COLO668 (cell line): ENCODE results near the gene KCNJ13.

Source experiments
- DNase-seq: peaks from one replicate; lab custom pipeline; 2025; ENCODE audit not compliant: unreplicated experiment; lab: John Stamatoyannopoulos, UW

Gene KCNJ13

DNA sequence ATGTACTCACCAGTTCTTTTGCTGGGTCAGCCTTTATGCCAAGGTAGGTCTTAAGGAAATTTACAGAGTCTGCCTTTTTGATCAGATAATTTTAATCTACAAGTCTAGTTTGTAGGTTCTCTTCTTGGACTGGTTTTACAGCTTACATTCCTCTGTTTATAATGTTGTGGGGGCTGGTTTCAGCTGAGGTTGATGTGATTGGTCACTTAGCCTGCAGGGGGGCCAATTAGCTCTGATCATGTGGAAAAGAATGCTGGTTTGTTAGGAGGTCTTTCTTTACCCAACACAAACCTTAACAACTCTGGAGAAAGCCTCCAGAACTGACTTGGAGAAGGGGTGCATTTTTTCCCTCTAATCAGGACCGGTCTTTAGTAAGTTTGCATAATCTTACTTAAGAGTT, at the start of gene KCNJ13:
Gene KCNJ13 (minus strand): TSS at position 131 of the 400 bp plus-strand sequence. CDS start 5,203 bp downstream, outside the sequence.
- no peak for DNase-seq

- DNase-seq, result no peak
Measured at GRCh38 chr2:232817756-232818155, 41.4 kb upstream of the KCNJ13 start.

DNA sequence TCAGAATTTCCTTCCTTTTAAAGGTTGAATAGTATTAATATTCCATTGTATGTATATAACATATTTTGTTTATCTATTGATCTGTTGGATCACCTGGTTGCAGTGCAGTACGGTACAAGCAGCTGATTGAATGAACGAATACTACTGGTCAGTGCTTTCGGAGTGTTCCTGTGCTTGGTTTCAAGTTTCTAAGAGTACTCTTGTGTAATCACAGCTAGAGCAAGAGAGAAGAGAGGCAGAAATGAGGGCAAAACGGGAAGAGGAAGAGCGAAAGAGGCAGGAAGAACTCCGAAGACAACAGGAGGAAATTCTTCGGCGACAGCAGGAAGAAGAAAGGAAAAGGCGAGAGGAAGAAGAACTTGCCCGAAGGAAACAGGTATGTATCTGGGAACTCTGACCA, 40.3 kb upstream of the KCNJ13 start:
- no peak for DNase-seq

- no peak for DNase-seq
Measured at GRCh38 chr2:232815569-232815968, 39.2 kb upstream of the KCNJ13 start.

DNA sequence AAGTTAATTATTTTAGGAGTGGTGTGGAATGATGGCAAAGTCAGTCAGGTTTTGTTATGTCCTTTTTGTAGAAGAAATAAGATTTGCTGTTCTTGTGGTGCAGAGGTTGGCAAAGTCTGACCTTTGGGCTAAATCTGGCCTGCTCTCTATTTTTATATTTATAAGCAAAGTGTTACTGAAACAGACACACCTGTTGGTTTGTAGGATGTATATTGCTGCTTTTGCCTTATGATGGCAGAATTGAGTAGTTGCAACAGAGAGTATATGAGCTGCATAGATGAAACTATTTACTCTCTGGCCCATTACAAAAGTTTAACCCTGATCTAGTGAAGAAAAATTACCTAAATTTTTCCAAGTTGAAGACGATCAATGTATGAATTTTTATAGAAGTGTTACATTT, 34.1 kb upstream of the KCNJ13 start:
- no peak for DNase-seq

DNA sequence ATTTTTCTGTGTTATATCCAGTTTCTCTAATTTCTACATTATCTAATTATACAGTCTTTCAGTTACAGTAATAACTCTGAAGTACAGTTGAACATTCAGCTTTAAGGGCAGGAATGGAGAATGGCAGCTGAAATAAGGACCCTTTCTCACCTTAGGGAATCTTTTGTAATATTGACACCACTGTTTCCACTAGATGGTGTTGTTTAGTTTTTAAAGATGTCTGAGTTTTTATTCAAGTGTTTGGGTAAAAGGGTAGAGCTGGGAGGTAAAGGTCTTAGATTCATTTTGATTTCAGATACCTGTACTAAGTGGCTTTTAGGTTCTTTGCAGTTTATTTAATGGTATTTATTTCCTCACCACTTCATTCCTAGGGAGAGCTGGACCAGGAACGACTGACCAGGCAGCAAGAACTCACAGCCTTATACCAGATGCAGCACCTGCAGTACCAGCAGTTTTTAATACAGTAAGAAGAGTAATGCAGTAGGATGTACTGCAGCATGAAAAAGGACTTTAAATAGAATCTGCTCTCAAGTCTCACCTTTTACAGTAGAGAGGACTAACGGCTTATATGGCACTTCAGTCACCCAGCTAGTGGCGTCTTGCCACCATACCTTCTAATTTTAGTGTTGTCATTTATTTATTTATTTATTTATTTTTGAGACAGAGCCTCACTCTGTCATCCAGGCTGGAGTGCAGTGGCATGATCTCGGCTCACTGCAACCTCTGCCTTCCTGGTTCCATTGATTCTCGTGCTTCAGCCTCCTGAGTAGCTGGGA, 33.2 kb upstream of the KCNJ13 start:
- DNase-seq, result no peak

DNA sequence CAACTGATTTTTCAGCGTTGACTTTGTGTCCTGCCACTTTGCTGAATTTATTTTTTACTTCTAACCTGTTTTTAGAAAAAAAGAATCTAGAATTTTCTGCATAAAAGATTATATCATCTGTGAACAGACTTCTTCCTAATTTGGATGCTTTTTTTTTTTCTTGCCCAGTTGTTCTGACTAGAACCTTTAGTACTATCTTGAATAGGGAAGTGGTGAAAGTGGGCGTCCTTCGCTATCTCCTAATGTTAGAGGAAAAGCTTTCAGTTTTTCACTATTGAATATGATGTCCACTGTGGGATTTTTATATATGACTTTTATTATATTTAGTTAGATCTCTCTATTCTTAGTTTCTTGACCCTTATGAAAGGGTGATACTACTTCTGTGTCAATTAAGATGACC, 25.7 kb upstream of the KCNJ13 start:
- no peak for DNase-seq

DNA sequence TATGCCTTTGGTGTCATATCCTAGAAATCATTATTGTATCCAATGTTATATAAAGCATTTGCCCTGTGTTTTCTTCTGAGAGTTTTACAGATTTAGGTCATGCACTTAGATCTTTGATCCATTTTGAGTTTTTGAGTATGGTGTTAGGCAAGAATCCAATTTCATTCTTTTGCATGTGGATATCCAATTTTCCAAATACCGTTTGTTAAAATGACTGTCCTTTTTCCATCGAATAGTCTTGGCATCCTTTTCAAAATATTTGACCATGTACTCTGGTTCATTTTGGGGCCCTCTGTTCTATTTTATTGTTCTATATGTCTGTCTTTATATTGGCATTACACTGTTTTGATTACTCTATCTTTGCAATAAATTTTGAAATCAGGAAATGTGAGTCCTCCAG, 23.8 kb upstream of the KCNJ13 start:
- no peak for DNase-seq

GRCh38 chr2:232798187-232798586, 21.8 kb upstream of the KCNJ13 start:
- DNase-seq, result no peak

- no peak for DNase-seq
Measured at GRCh38 chr2:232795920-232796319, 19.6 kb upstream of the KCNJ13 start.

DNA sequence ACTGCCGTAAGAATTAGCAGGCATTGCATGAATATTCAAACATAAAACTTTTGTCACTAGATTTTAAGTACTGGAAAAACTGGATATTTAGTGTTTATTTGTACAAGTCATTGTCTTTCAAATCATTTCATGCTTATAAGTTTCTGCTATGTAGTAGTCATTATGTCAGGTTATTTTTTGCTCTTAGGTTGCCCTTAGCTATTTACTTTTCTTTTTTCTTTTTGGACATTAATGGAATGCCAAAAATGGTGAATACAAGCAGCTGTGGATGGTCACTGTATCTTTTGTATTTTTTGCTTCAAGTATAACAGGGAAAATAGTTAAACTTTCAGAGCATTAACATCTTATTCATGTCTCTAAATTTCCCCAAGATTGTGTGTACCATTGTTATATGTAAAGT, 18.6 kb upstream of the KCNJ13 start:
- no peak for DNase-seq

- no peak for DNase-seq
Measured at GRCh38 chr2:232793271-232793670, 16.9 kb upstream of the KCNJ13 start.

- no peak for DNase-seq
Measured at GRCh38 chr2:232791518-232791917, 15.2 kb upstream of the KCNJ13 start.

- DNase-seq, result no peak
Measured at GRCh38 chr2:232789082-232789481, 12.7 kb upstream of the KCNJ13 start.

DNA sequence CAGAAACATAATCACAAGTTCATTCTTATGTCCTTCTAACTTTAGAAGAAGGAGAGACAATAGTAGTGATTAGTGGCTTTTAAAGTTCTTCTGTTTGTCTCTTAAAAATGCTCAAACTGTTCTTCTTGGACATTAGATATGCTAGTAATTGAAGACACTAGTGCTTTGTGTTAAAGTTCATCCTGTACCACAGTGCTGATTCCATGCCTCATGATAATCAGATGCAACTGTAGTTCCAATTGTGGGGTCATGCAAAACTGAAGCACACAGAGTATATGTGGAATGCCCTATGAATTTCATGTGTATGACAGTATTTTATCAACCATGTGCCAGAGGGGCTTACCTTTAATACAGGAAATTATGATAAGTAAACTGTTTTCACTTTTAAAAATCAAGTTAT, 11.4 kb upstream of the KCNJ13 start:
- no peak for DNase-seq

DNA sequence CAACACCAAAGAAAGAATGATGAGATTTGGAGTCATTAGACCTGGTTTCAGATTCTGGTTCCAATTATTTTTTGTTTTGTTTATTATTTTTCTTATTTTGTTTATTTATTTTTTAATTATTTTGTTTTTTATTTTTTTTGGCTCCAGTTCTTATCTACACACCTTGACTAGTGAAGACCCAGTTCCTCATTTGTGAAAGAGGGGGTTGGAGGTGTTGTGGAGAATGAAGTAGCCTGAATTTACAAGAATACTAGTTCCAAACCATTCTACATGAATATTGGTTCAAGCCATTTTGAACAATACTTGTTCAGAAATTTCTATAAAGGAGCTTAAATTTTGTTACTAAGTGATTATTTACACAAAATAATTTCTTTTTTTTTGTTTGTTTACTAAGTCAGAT, 6.9 kb upstream of the KCNJ13 start:
- DNase-seq, result no peak

- DNase-seq, result no peak
Measured at GRCh38 chr2:232781765-232782164, 5.4 kb upstream of the KCNJ13 start.

GRCh38 chr2:232779934-232780333, 3.6 kb upstream of the KCNJ13 start:
- DNase-seq, result no peak

DNA sequence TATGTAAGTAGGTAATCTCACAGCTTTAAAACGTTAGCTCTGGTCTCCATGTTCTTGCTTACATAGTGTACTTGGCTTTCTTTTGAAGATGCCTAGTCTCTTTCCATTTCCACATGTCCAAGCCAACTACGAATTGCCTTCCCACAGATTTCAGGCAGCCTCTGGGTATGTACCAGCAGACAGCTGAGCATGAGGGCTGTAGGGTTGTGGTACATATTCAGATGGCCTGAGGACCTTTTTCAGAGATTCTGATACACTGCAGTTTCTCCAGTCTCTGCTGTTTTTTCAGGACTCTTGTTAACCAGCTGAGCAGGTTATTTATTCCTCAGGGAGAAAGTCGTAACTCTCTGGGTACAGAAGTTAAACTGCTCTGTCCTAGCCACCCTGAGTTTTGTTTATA, 3.1 kb upstream of the KCNJ13 start:
- no peak for DNase-seq

- no peak for DNase-seq
Measured at GRCh38 chr2:232777276-232777675, 911 bp upstream of the KCNJ13 start.

DNA sequence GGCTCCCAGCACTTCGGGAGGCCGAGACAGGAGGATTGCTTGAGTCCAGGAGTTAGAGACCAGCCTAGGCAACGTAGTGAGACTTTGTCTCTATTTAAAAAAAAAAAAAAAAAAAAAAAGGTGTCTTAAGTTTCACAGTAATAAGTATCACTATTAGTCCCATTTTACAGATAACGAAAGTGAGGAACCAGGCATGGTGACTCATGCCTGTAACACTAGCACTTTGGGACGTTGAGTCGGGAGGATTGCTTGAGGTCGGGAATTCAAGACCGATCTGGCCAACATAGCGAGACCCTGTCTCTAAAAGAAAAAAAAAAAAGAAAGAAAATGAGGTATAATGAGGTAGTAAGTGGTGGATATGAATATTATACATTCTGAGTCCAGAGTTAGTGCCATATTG, 2.5 kb downstream of the KCNJ13 start:
- no peak for DNase-seq

- no peak for DNase-seq
Measured at GRCh38 chr2:232772531-232772930, 3.8 kb downstream of the KCNJ13 start.

- DNase-seq, result no peak
Measured at GRCh38 chr2:232771870-232772269, 4.5 kb downstream of the KCNJ13 start.
